Body of pancreas (tissue), 4 donors: ENCODE measurements around the gene ACACA.

ENCODE experiments used
- POLR2A ChIP-seq, 3 donors: fragments of 450-650 bp; IDR thresholded peaks; one replicate each; pipeline ENCODE4 v1.6.1; 2016; ENCODE audit warnings: antibody characterized with exemption in 3 of 3, mild to moderate bottlenecking in 2 of 3
- TF ChIP-seq, protein P1 (sequence below), 7 experiments: fragments of 450-650 bp in 4 of 7; fragments of 200-600 bp in 3 of 7; sonication (generic) in 3 of 7; IDR thresholded peaks; one replicate each; pipeline ENCODE4 v1.5.1; 2016 to 2019; ENCODE audit warnings: antibody characterized with exemption in 7 of 7

DNA sequence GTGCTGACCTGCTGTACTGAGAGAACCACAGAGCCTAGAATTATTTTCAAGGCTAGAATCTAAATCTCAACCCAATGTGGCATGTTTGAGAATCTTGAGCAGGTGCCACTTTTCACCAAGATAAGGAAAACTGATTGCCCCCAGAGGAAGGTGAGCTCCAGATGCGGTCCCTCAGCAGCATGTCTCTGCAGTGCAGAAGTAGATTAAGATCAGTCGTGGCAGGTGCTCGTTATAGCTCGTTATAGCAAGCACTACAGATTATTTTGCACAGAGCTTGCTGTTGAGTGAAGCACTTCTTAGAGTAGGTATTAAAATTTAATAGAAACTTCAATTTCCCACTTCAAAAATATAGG is 281.8 kb downstream of the ACACA start:
- TF ChIP-seq, protein P1, sequence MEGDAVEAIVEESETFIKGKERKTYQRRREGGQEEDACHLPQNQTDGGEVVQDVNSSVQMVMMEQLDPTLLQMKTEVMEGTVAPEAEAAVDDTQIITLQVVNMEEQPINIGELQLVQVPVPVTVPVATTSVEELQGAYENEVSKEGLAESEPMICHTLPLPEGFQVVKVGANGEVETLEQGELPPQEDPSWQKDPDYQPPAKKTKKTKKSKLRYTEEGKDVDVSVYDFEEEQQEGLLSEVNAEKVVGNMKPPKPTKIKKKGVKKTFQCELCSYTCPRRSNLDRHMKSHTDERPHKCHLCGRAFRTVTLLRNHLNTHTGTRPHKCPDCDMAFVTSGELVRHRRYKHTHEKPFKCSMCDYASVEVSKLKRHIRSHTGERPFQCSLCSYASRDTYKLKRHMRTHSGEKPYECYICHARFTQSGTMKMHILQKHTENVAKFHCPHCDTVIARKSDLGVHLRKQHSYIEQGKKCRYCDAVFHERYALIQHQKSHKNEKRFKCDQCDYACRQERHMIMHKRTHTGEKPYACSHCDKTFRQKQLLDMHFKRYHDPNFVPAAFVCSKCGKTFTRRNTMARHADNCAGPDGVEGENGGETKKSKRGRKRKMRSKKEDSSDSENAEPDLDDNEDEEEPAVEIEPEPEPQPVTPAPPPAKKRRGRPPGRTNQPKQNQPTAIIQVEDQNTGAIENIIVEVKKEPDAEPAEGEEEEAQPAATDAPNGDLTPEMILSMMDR (IDR thresholded peaks at IDR 0.05) = no peak
- TF ChIP-seq POLR2A (IDR thresholded peaks at IDR 0.05) = no peak
